ENCODE data around the gene TRIM2.

Gene TRIM2

DNA sequence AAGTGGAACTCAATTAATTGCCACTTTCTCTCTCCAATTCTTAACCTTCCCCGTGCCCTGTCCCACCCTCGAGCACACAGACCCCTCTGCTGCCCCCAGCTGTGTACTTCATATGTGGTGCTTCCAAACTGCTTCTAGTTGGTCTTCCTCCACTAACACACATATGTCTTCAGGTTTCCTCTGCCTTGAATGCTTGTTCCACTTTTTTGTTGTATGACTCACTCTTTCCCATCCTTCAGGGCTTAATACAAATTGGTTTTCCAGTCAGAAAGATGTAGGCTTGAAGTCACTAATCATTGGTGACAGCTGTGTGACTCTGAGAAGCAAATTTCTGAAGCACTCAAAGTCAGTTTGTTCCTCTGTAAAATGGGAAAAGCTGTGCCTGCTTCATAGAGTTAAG is 30.6 kb downstream of the TRIM2 start:
- TF ChIP-seq, protein P1, sequence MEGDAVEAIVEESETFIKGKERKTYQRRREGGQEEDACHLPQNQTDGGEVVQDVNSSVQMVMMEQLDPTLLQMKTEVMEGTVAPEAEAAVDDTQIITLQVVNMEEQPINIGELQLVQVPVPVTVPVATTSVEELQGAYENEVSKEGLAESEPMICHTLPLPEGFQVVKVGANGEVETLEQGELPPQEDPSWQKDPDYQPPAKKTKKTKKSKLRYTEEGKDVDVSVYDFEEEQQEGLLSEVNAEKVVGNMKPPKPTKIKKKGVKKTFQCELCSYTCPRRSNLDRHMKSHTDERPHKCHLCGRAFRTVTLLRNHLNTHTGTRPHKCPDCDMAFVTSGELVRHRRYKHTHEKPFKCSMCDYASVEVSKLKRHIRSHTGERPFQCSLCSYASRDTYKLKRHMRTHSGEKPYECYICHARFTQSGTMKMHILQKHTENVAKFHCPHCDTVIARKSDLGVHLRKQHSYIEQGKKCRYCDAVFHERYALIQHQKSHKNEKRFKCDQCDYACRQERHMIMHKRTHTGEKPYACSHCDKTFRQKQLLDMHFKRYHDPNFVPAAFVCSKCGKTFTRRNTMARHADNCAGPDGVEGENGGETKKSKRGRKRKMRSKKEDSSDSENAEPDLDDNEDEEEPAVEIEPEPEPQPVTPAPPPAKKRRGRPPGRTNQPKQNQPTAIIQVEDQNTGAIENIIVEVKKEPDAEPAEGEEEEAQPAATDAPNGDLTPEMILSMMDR (IDR thresholded peaks at IDR 0.05; ENCODE audit: insufficient read depth, low read length, poor library complexity, severe bottlenecking): no peak
- no peak for DNase-seq (ENCODE audit: extremely low read depth, insufficient read length)
- Histone ChIP-seq H3K27me3 (replicated peaks; ENCODE audit: control insufficient read depth, insufficient read depth, low read length) (no peaks in the 10 kb centered on the region), H3K36me3 (ENCODE audit: control insufficient read depth, insufficient read depth, low read length) (no peaks in the 10 kb centered on the region), H3K4me3 (replicated peaks; ENCODE audit: low read depth, low read length) (no peak overlapping the region)

DNA sequence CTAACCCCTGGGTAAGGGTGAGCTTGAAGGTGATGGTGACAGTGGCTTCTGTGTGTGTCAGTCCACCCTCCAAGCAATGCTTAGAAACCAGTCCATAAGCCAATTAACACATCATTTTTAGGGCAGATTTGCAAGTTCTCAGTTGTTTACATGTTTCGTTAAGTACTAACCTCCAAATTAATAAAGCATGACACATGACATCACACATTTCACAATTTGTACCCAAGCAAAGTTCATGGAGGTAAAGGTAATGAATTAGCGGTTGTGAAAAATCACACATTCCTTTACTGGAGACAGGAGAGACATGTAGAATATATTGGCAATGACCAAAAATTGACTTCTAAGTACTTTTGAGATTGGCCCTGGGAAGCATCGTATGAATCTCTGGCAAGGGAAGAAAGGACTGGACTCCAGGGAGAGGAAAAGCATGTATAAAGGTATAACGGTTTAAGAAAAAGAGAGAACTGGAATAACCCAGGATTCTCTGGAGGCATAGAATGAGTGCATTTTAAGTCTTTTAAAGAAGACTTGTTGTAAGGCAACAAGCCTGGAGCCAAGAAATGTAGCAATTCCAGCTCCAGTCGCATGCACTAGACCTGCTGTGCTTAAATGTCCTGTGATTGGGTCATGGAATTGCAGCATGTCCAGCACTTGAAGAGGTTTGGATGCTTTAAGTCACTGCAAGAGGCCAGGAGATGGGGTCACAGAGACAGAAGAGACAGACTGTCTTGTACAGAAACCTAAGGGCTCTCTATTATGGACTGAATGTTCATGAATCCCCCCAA is 34.1 kb downstream of the TRIM2 start:
- Histone ChIP-seq H3K36me3 (ENCODE audit: control insufficient read depth, insufficient read depth, low read length) (no peaks in the 10 kb centered on the region), H3K4me3 (replicated peaks; ENCODE audit: low read depth, low read length) (no peak overlapping the region), H3K27me3 (replicated peaks; ENCODE audit: control insufficient read depth, insufficient read depth, low read length) (no peaks in the 10 kb centered on the region)
- no peak for DNase-seq (ENCODE audit: extremely low read depth, insufficient read length)
- TF ChIP-seq, protein P1 (IDR thresholded peaks at IDR 0.05; ENCODE audit: insufficient read depth, low read length, poor library complexity, severe bottlenecking): no peak

DNA sequence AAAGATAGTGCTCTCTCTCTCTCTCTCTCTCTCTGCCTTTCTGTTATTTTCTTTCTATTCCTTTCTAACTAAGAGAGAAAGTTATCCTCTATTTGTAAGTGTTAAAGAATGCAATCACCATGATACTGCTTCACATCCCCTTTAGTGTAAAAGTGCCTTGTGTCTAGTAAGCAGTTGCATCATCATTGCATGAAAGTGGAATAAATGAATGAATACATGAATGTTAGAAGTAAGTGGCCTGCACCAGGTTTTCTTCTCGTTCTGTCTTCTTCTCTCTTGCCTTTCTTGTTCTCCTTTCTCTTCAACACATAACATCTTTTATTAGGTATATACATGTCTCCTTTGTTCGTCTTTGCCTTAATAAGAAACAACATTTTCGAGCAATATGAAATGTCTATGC is 35.2 kb downstream of the TRIM2 start:
- DNase-seq (ENCODE audit: extremely low read depth, insufficient read length): no peak
- TF ChIP-seq, protein P1 (IDR thresholded peaks at IDR 0.05; ENCODE audit: insufficient read depth, low read length, poor library complexity, severe bottlenecking): no peak
- Histone ChIP-seq H3K27me3 (replicated peaks; ENCODE audit: control insufficient read depth, insufficient read depth, low read length) (no peaks in the 10 kb centered on the region), H3K4me3 (replicated peaks; ENCODE audit: low read depth, low read length) (no peak overlapping the region), H3K36me3 (ENCODE audit: control insufficient read depth, insufficient read depth, low read length) (no peaks in the 10 kb centered on the region)

DNA sequence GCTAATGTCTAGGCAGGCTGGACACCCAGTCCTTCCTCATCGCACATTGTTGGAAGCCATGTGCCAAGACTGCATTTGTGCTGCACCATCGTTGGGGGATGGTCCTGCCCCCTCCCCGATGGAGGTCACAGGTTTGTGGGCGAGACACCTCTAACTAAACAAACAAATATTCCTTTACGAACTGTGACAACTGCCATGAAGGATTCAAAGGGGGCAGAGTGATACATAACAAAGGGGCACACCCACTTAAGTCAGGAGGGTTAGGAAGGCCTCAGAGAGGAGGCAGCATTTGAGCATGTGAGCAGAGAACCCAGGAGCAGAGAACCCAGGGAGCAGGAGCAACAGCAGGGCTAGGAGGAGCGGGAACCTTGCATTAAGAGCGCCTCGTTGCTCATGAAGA is 37.1 kb downstream of the TRIM2 start:
- Histone ChIP-seq H3K27me3 (replicated peaks; ENCODE audit: control insufficient read depth, insufficient read depth, low read length) (no peaks in the 10 kb centered on the region), H3K4me3 (replicated peaks; ENCODE audit: low read depth, low read length) (no peak overlapping the region), H3K36me3 (ENCODE audit: control insufficient read depth, insufficient read depth, low read length) (no peaks in the 10 kb centered on the region)
- DNase-seq (ENCODE audit: extremely low read depth, insufficient read length): no peak
- TF ChIP-seq, protein P1 (IDR thresholded peaks at IDR 0.05; ENCODE audit: insufficient read depth, low read length, poor library complexity, severe bottlenecking): no peak

DNA sequence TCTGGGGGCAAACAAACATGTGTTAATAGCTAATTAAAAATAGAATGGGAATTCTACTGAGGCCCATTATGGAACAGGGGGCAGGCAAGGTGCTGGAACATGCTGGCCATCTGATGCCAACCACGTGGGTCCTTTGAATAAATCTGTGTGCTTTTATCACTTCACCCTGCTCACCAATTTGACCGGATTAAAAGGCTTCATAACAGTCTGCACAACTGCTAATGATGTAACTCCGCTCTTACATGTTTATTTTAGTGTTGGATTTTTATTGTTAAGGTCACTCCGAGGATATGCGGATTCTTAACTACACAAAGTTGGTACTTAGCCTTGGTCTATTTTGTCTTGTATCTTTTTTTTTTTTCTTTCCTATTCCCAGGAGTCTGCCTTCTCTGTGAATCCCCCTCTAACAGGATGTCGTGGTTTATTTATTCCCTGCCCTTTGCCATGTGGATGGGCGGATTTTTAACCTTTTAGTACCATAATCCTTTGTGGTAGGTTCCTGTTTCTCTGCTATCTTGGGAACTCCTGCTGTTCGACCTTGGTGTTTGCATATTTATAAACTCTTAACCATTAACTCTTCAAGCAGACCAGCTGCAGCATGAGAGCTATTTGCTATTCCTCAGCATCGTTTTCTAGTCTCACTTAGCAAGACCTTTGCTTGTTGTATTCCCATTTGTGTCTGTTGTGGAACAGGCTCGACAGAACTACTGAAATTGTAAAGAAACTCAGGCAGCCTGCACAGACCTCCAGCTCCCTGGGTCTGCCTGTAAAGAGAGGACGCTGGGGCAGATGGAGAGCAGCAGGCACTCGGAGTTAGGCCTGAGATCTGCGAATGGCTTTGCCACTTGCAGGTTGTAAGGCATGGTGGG is 38.0 kb downstream of the TRIM2 start:
- DNase-seq (ENCODE audit: extremely low read depth, insufficient read length): no peak
- H3K4me3 ChIP-seq (replicated peaks; ENCODE audit: low read depth, low read length): no peak overlapping the region
- no peaks in the 10 kb centered on the region for H3K27me3 ChIP-seq (replicated peaks; ENCODE audit: control insufficient read depth, insufficient read depth, low read length)
- H3K36me3 ChIP-seq (ENCODE audit: control insufficient read depth, insufficient read depth, low read length): no peaks in the 10 kb centered on the region
- TF ChIP-seq, protein P1 (IDR thresholded peaks at IDR 0.05; ENCODE audit: insufficient read depth, low read length, poor library complexity, severe bottlenecking): no peak
